Vagina (tissue), 2 donors: Measurements from ENCODE around the gene ATXN1. TPM values are rescaled to one million over a fixed set of nuclear protein-coding genes. Genes with fewer than 3 reads are reported as not detected.

Experiments used
- DNase-seq, 2 donors: peaks; one replicate each; pipeline ENCODE4 v3.0.0-alpha.2; 2017; ENCODE audit errors: extremely low spot score in 2 of 2
- H3K27ac ChIP-seq: fragments of 200-600 bp; sonication (generic); one replicate; pipeline ENCODE4 v1.5.1; 2019
- H3K27me3 ChIP-seq: fragments of 200-600 bp; sonication (generic); one replicate; pipeline ENCODE4 v1.5.1; 2019
- H3K36me3 ChIP-seq, 2 donors: fragments of 200-600 bp; sonication (generic); one replicate each; pipeline ENCODE4 v1.5.1; 2017 to 2019
- H3K4me1 ChIP-seq: fragments of 200-600 bp; sonication (generic); one replicate; pipeline ENCODE4 v1.5.1; 2019
- H3K4me3 ChIP-seq, 2 donors: fragments of 200-600 bp; sonication (generic); 1 replicate in 1 of 2; 2 replicates in 1 of 2; pipeline ENCODE4 v1.5.1; 2016 to 2019
- H3K9me3 ChIP-seq: fragments of 200-600 bp; sonication (generic); one replicate; pipeline ENCODE4 v1.5.1; 2019
- CTCF ChIP-seq, 3 experiments: fragments of 450-650 bp in 2 of 3; fragments of 200-600 bp in 1 of 3; sonication (generic) in 1 of 3; IDR thresholded peaks; one replicate each; pipeline ENCODE4 v1.5.1; 2017 to 2019; ENCODE audit warnings: antibody characterized with exemption in 3 of 3, mild to moderate bottlenecking in 2 of 3, moderate library complexity in 2 of 3
- POLR2A ChIP-seq, 2 donors: fragments of 450-650 bp; IDR thresholded peaks; one replicate each; pipeline ENCODE4 v1.6.1; 2017; ENCODE audit warnings: antibody characterized with exemption in 2 of 2, mild to moderate bottlenecking in 2 of 2, moderate library complexity in 2 of 2
- POLR2AphosphoS5 ChIP-seq, 2 donors: sonication (generic); formaldehyde crosslinking; IDR thresholded peaks; one replicate each; pipeline ENCODE4 v1.9.0; 2017; ENCODE audit warnings: antibody characterized with exemption in 2 of 2, mild to moderate bottlenecking in 2 of 2, low read depth in 1 of 2; ENCODE audit not compliant: insufficient read depth in 1 of 2
- intact Hi-C: fragments of 100-400 bp; cut with DNase I; formaldehyde crosslinking; loops from one replicate; pipeline ENCODE4 v1.15.1; 2023
- total RNA-seq: library from RNA; depleted of rRNA; stranded (reverse); fragments of >200 nt; gene quantifications from one replicate; pipeline ENCODE4 v1.2.3, GENCODE V29; 2016

The ATXN1 gene
- total RNA-seq, 1 donor from 2014 or later: 43.2 TPM

- H3K27me3 ChIP-seq: no peaks in the 10 kb centered on the region
- intact Hi-C loops: no loop called here
- TF ChIP-seq CTCF (IDR thresholded peaks at IDR 0.05) (no peak), POLR2AphosphoS5 (IDR thresholded peaks at IDR 0.05; ENCODE audit: insufficient read depth in 1 of 2, low read depth in 1 of 2) (peak in 1 of 2 donors; percentile 84), POLR2A (IDR thresholded peaks at IDR 0.05) (no peak)
- no peak for DNase-seq
- H3K36me3 ChIP-seq: no peaks in the 10 kb centered on the region
- H3K4me3 ChIP-seq: peak overlapping the region; percentile 20 to 21
- no peaks in the 10 kb centered on the region for H3K9me3 ChIP-seq
- peak overlapping the region; percentile 87 for H3K27ac ChIP-seq
- H3K4me1 ChIP-seq: peaks cover 57% of the 10 kb centered on the region
Observed at GRCh38 chr6:16319813-16320532, 441.3 kb downstream of the ATXN1 start.

GRCh38 chr6:16318953-16319720, 442.1 kb downstream of the ATXN1 start:
- Histone ChIP-seq H3K4me1 (peaks cover 57% of the 10 kb centered on the region), H3K27me3 (no peaks in the 10 kb centered on the region), H3K36me3 (no peaks in the 10 kb centered on the region), H3K4me3 (no peak overlapping the region), H3K9me3 (no peaks in the 10 kb centered on the region), H3K27ac (peak overlapping the region; percentile 87)
- no peak for DNase-seq
- no peak for TF ChIP-seq POLR2A (IDR thresholded peaks at IDR 0.05)
- TF ChIP-seq CTCF (IDR thresholded peaks at IDR 0.05): no peak
- TF ChIP-seq POLR2AphosphoS5 (IDR thresholded peaks at IDR 0.05; ENCODE audit: insufficient read depth in 1 of 2, low read depth in 1 of 2): no peak
- intact Hi-C loops: no loop called here

- H3K36me3 ChIP-seq: no peaks in the 10 kb centered on the region
- H3K27ac ChIP-seq: peak overlapping the region; percentile 87
- TF ChIP-seq POLR2A (IDR thresholded peaks at IDR 0.05) (no peak), POLR2AphosphoS5 (IDR thresholded peaks at IDR 0.05; ENCODE audit: insufficient read depth in 1 of 2, low read depth in 1 of 2) (peak in 1 of 2 donors; percentile 41)
- DNase-seq: no peak
- H3K9me3 ChIP-seq: no peaks in the 10 kb centered on the region
- peaks cover 54% of the 10 kb centered on the region for H3K4me1 ChIP-seq
- H3K27me3 ChIP-seq: no peaks in the 10 kb centered on the region
- intact Hi-C loops: no loop called here
- H3K4me3 ChIP-seq: no peak overlapping the region
Observed at GRCh38 chr6:16318538-16318937, 442.7 kb downstream of the ATXN1 start.

- peaks cover 37% of the 10 kb centered on the region for H3K4me1 ChIP-seq
- no peaks in the 10 kb centered on the region for H3K36me3 ChIP-seq
- TF ChIP-seq CTCF (IDR thresholded peaks at IDR 0.05): peak in 2 of 3 experiments; percentile 35 to 69
- no peak for TF ChIP-seq POLR2A (IDR thresholded peaks at IDR 0.05)
- no peak for TF ChIP-seq POLR2AphosphoS5 (IDR thresholded peaks at IDR 0.05; ENCODE audit: insufficient read depth in 1 of 2, low read depth in 1 of 2)
- DNase-seq: no peak
- H3K27ac ChIP-seq: no peak overlapping the region
- no peak overlapping the region for H3K4me3 ChIP-seq
- H3K9me3 ChIP-seq: no peaks in the 10 kb centered on the region
- intact Hi-C loops: no loop called here
- H3K27me3 ChIP-seq: no peaks in the 10 kb centered on the region
Observed at GRCh38 chr6:16316741-16317251, 444.5 kb downstream of the ATXN1 start.

GRCh38 chr6:16314296-16314695, 447.0 kb downstream of the ATXN1 start:
- H3K4me1 ChIP-seq: peaks cover 12% of the 10 kb centered on the region
- H3K4me3 ChIP-seq: no peak overlapping the region
- H3K36me3 ChIP-seq: no peaks in the 10 kb centered on the region
- no peak for DNase-seq
- TF ChIP-seq POLR2A (IDR thresholded peaks at IDR 0.05): no peak
- TF ChIP-seq POLR2AphosphoS5 (IDR thresholded peaks at IDR 0.05; ENCODE audit: insufficient read depth in 1 of 2, low read depth in 1 of 2): no peak
- no peak for TF ChIP-seq CTCF (IDR thresholded peaks at IDR 0.05)
- no peak overlapping the region for H3K27ac ChIP-seq
- intact Hi-C loops: no loop called here
- no peaks in the 10 kb centered on the region for H3K27me3 ChIP-seq
- H3K9me3 ChIP-seq: no peaks in the 10 kb centered on the region
